K562 (cell line): ENCODE measurements around the gene BAIAP3. TPM values are rescaled to one million over a fixed set of nuclear protein-coding genes. Genes with fewer than 3 reads are reported as not detected.

Source experiments
- ATAC-seq: fragments of 200-7000 bp; cut with Tn5 transposase; 3 replicates; pipeline ENCODE4 v1.9.1; 2020; ENCODE audit warnings: moderate library complexity
- BruUV-seq: library from RNA; stranded (reverse); fragments of 400-500 nt; replicated peaks from 2 replicates; lab custom pipeline; 2021; lab: Mats Ljungman, UMichigan
- CTCF ChIA-PET: fragments of 300-600 bp; formaldehyde crosslinking; extraction: SDS; loops from one replicate; lab custom pipeline; 2021; ENCODE audit warnings: low intra/inter-chr PET ratio; lab: Yijun Ruan, JAX
- POLR2A ChIA-PET: fragments of 300-600, 350-650 bp; sonication (Branson Sonifier 250); formaldehyde crosslinking; extraction: SDS; loops from one replicate; lab custom pipeline; 2021; ENCODE audit warnings: antibody characterized with exemption, inconsistent platforms; lab: Yijun Ruan, JAX
- DNase-seq, 4 experiments: peaks; one replicate each; pipeline versions ENCODE4 v3.0.0 to v3.0.0-alpha.2; 2011 to 2018; ENCODE audit warnings: low spot score in 3 of 4, mixed read lengths in 3 of 4; ENCODE audit errors: extremely low read depth in 1 of 4
- FAIRE-seq: peaks from 2 replicates; lab custom pipeline; 2011; peaks lifted over from hg19 to GRCh38; lab: Jason Lieb, UNC
- H2AFZ ChIP-seq: 2 replicates; pipeline ENCODE4 v1.6.0; 2011; ENCODE audit warnings: low read depth, low read length, control low read depth, inconsistent platforms
- H3K27ac ChIP-seq: fragments of 200-600 bp; 3 replicates; pipeline ENCODE4 v1.8.0; 2011; ENCODE audit warnings: low read depth, mild to moderate bottlenecking, control low read depth, inconsistent platforms, low read length, moderate library complexity, mixed read lengths; ENCODE audit errors: extremely low read depth
- H3K27me3 ChIP-seq, 2 experiments: fragments of 300-600 bp in 1 of 2; 2 replicates in 1 of 2; 3 replicates in 1 of 2; pipeline versions ENCODE4 v1.6.0 to v1.8.0; 2011; ENCODE audit warnings: inconsistent platforms in 2 of 2, low read length in 2 of 2, mild to moderate bottlenecking in 1 of 2, mixed read lengths in 1 of 2, moderate library complexity in 1 of 2; ENCODE audit not compliant: control insufficient read depth in 2 of 2, insufficient read depth in 2 of 2
- H3K36me3 ChIP-seq: fragments of 300-600 bp; 3 replicates; pipeline ENCODE4 v1.8.0; 2011; ENCODE audit warnings: mild to moderate bottlenecking, low read length, inconsistent platforms; ENCODE audit not compliant: control insufficient read depth, insufficient read depth
- H3K4me1 ChIP-seq, 2 experiments: fragments of 200-600 bp in 1 of 2; replicated peaks in 1 of 2; 2 replicates in 1 of 2; 3 replicates in 1 of 2; pipeline versions ENCODE4 v1.5.1 to v1.8.0; 2011; ENCODE audit warnings: inconsistent platforms in 2 of 2, low read length in 2 of 2, mild to moderate bottlenecking in 1 of 2, mixed read lengths in 1 of 2, moderate library complexity in 1 of 2; ENCODE audit not compliant: control insufficient read depth in 2 of 2, insufficient read depth in 2 of 2
- H3K4me2 ChIP-seq: 2 replicates; pipeline ENCODE4 v1.6.1; 2011; ENCODE audit warnings: low read length, control low read depth, inconsistent platforms, mixed read lengths; ENCODE audit not compliant: insufficient read depth
- H3K4me3 ChIP-seq: fragments of 200-600 bp; sonication (generic), shearing (Covaris generic); 2 replicates; pipeline ENCODE4 v1.5.1; 2016; ENCODE audit warnings: control low read depth, inconsistent platforms
- H3K79me2 ChIP-seq: fragments of 200-600 bp; 3 replicates; pipeline ENCODE4 v1.8.0; 2011; ENCODE audit warnings: low read length, inconsistent platforms; ENCODE audit not compliant: control insufficient read depth, insufficient read depth
- H3K9ac ChIP-seq, 2 experiments: 2 replicates each; pipeline versions ENCODE4 v1.6.0 to v1.6.1; 2011; ENCODE audit warnings: low read depth in 2 of 2, low read length in 2 of 2, control low read depth in 1 of 2, inconsistent platforms in 1 of 2, mild to moderate bottlenecking in 1 of 2, mixed read lengths in 1 of 2; ENCODE audit not compliant: insufficient read depth in 1 of 2
- H3K9me1 ChIP-seq: one replicate; pipeline ENCODE4 v1.6.0; 2011; ENCODE audit warnings: inconsistent platforms, mild to moderate bottlenecking, low read length, moderate library complexity; ENCODE audit not compliant: control insufficient read depth, insufficient read depth
- H3K9me3 ChIP-seq: replicated peaks from 2 replicates; pipeline ENCODE4 v1.5.1; 2011; ENCODE audit warnings: low read depth, low read length, inconsistent platforms; ENCODE audit not compliant: control insufficient read depth, insufficient read depth
- H4K20me1 ChIP-seq: replicated peaks from 2 replicates; pipeline ENCODE4 v1.6.1; 2011; ENCODE audit warnings: low read length, inconsistent platforms, mixed read lengths; ENCODE audit not compliant: control insufficient read depth, insufficient read depth
- MAFK ChIP-seq: IDR thresholded peaks from 2 replicates; pipeline ENCODE4 v1.6.1; 2011; ENCODE audit warnings: low read length, improper control_type of control experiment
- MXI1 ChIP-seq: IDR thresholded peaks from 2 replicates; pipeline ENCODE4 v1.6.1; 2011; ENCODE audit warnings: low read depth, mild to moderate bottlenecking, improper control_type of control experiment, low read length
- POLR2G ChIP-seq: fragments of 200-400 bp; formaldehyde crosslinking; IDR thresholded peaks from 2 replicates; pipeline ENCODE4 v1.6.1; 2017; ENCODE audit warnings: low read depth, mild to moderate bottlenecking, antibody characterized with exemption, low read length, moderate library complexity
- RBFOX2 ChIP-seq: fragments of 200-400 bp; formaldehyde crosslinking; IDR thresholded peaks from 2 replicates; pipeline ENCODE4 v1.6.1; 2017; ENCODE audit warnings: low read depth, mild to moderate bottlenecking, low read length, moderate library complexity
- RBM22 ChIP-seq: fragments of 200-400 bp; formaldehyde crosslinking; IDR thresholded peaks from 2 replicates; pipeline ENCODE4 v1.6.1; 2018; ENCODE audit warnings: low read length, low read depth; ENCODE audit not compliant: poor library complexity, severe bottlenecking
- SMAD1 ChIP-seq: fragments of 150-350 bp; IDR thresholded peaks from 2 replicates; pipeline ENCODE4 v1.6.1; 2014; ENCODE audit warnings: low read length, low read depth; ENCODE audit not compliant: partially characterized antibody
- WGBS: fragments of 100-300 bp; shearing (Covaris generic); methylation state at CpG from one replicate; pipeline ENCODE4 v1.1.6; 2016; ENCODE audit warnings: low coverage, mixed read lengths; ENCODE audit not compliant: insufficient coverage; ENCODE audit errors: missing lambda C conversion rate; 5-methylcytosine and 5-hydroxymethylcytosine counted together
- in situ Hi-C: fragments of 300-500 bp; cut with MboI; formaldehyde crosslinking; loops from 4 replicates; pipeline ENCODE4 v1.15.0; 2018; ENCODE audit warnings: inconsistent platforms, mixed read lengths
- intact Hi-C: fragments of 100-400 bp; cut with micrococcal nuclease; formaldehyde crosslinking; loops from 2 replicates; pipeline ENCODE4 v1.14.2; 2022
- polyA plus RNA-seq, 8 experiments: library from polyadenylated mRNA; depleted of rRNA in 4 of 8; stranded (reverse) in 5 of 8; unstranded in 3 of 8; fragments of >200 nt; fragmentation: Nextera tagmentation in 2 of 8; fragmentation: Illumina TruSeq in 1 of 8; extraction: Ambion mirVana in 2 of 8; extraction: Trizol in 1 of 8; gene quantifications; 2 replicates each; pipeline versions ENCODE4 v1.2.1 to v1.2.3, GENCODE V29; 2011 to 2014; ENCODE audit warnings: inconsistent platforms in 1 of 8, missing spikeins in 1 of 8
- total RNA-seq, 7 experiments: library from RNA; depleted of rRNA in 6 of 7; stranded (reverse); fragments of >200 nt in 6 of 7; fragmentation: Illumina TruSeq in 2 of 7; extraction: Trizol in 2 of 7; gene quantifications; 2 replicates each; pipeline versions ENCODE4 v1.2.1 to v1.2.3, GENCODE V29; 2011 to 2021; ENCODE audit warnings: low replicate concordance in 1 of 7

BAIAP3 gene
- total and polyA plus RNA-seq, 9 of the 15 experiments (the other 6 are each of a cell fraction or from before 2014, with no cell fraction given): 0.03 to 4.5 (median 0.57) TPM; not detected in 1

DNA sequence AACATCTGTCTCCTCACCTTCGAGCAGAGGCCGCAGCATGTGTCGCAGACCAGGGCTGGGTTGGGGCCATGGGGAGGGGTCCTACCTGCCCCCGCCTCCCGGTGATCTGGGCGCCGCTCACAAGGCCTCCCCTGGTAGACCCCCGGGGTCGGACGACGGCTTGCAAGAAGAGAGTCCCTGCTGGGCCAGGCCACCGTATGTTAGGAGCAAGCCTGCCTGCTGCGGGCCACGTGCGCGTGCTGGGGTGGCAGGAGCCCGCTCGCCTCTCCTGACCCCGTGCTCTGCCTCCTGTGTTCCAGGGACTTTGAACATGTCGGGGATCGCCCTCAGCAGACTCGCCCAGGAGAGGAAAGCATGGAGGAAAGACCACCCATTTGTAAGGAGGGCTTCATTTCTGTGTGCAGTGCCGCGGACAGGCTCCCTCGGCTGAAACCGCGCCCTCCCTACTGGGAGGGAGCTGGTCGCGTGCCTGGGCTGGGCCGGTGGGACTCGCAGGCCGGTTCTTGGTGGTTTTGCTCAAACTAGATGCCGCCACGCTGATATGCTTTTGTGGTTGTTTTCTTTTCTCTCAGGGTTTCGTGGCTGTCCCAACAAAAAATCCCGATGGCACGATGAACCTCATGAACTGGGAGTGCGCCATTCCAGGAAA lies 19.6 kb upstream of the BAIAP3 start:
- peaks cover 50% of the 10 kb centered on the region for H4K20me1 ChIP-seq
- FAIRE-seq: no peak
- in situ Hi-C loops (no loop called here), intact Hi-C loops (no loop called here)
- H3K4me2 ChIP-seq: no peak overlapping the region
- no peak for DNase-seq
- H3K27ac ChIP-seq: no peak overlapping the region
- peak overlapping the region in 1 of 2 experiments; percentile 43; a peak in 1 of 4 replicates for H3K9ac ChIP-seq
- no peak for ATAC-seq
- CTCF ChIA-PET: no interaction called here
- H3K4me1 ChIP-seq: peaks cover 12 to 50% of the 10 kb centered on the region in 2 experiments
- no TSS peak for BruUV-seq
- H3K9me1 ChIP-seq: peaks cover 22% of the 10 kb centered on the region
- H3K4me3 ChIP-seq: no peak overlapping the region
- H2AFZ ChIP-seq: no peak overlapping the region
- WGBS: 97% methylated on average over 23 of the region's 38 CpGs
- peaks cover 84% of the 10 kb centered on the region for H3K36me3 ChIP-seq
- H3K9me3 ChIP-seq: no peaks in the 10 kb centered on the region
- H3K27me3 ChIP-seq: no peaks in the 10 kb centered on the region
- TF ChIP-seq POLR2G (0 out of 2 replicates have a peak, but pooled peaks have one; percentile 21), MAFK (no peak), SMAD1 (no peak), RBFOX2 (peak; percentile 14; the same call in 1 of the 2 replicates), RBM22 (peak; percentile 11), MXI1 (no peak)
- H3K79me2 ChIP-seq: peaks cover 68% of the 10 kb centered on the region
- POLR2A ChIA-PET: interaction anchor here (0.6 to 2.4 kb wide), 7 partner anchors 8 to 29 kb away, joined by 3 to 15 read pairs (median 3); no protein-coding TSS in a partner anchor
